C4-2B (cell line): Measurements from ENCODE around the gene METTL23.
"Not testable (repeated sequence)": the region's sequence is repeated elsewhere in the genome, so short reads cannot be mapped to it uniquely, and the experiment has no call there.

Experiments
- H3K27ac ChIP-seq: fragments of 450-650 bp; 2 replicates; pipeline ENCODE4 v1.5.1; 2017
- CTCF ChIP-seq: fragments of 450-650 bp; conservative IDR thresholded peaks from 2 replicates; pipeline ENCODE4 v1.5.1; 2017; ENCODE audit warnings: mild to moderate bottlenecking
- ZFX ChIP-seq: fragments of 450-650 bp; IDR thresholded peaks from 2 replicates; pipeline ENCODE4 v1.6.1; 2017

The METTL23 gene

GRCh38 chr17:76725580-76726230 lies 934 bp upstream of the METTL23 start:
- peak overlapping the region; percentile 97 for H3K27ac ChIP-seq
- TF ChIP-seq CTCF: no peak
- no peak for TF ChIP-seq ZFX

- peak within 1 kb of the TSS; percentile 97 for H3K27ac ChIP-seq
- TF ChIP-seq CTCF: no peak
- peak; percentile 82 for TF ChIP-seq ZFX
These were observed 336 bp upstream of the METTL23 start, which contains the start of gene JMJD6 for GRCh38 chr17:76726231-76726775. Gene JMJD6, minus strand, starts transcription at chr17:76726606. Its CDS starts 131 bp downstream, at chr17:76726475.

- peak overlapping the region; percentile 97 for H3K27ac ChIP-seq
- no peak for TF ChIP-seq ZFX
- TF ChIP-seq CTCF: no peak
These were observed 1.3 kb downstream of the METTL23 start for GRCh38 chr17:76727745-76728456.

GRCh38 chr17:76731800-76732733 lies 5.4 kb downstream of the METTL23 start:
- H3K27ac ChIP-seq: not testable (repeated sequence)

GRCh38 chr17:76732734-76733617 lies 6.3 kb downstream of the METTL23 start:
- no peak overlapping the region for H3K27ac ChIP-seq
- TF ChIP-seq ZFX (no peak), CTCF (no peak)

- TF ChIP-seq CTCF: no peak
- TF ChIP-seq ZFX: no peak
These were observed 6.9 kb downstream of the METTL23 start for GRCh38 chr17:76733618-76733957.

More at GRCh38 chr17:76733618-76733957, 6.9 kb downstream of the METTL23 start:
- no peak overlapping the region for H3K27ac ChIP-seq
